Panc1 (cell line): ENCODE data around the gene GRIN2A. TPM values are rescaled to one million over a fixed set of nuclear protein-coding genes. Genes with fewer than 3 reads are reported as not detected.

Experiments used
- ATAC-seq: fragments of 200-7000 bp; cut with Tn5 transposase; 2 replicates; pipeline ENCODE4 v1.9.1; 2020; ENCODE audit warnings: mild to moderate bottlenecking, moderate library complexity
- BruUV-seq: library from RNA; stranded (reverse); fragments of 400-500 nt; replicated peaks from 2 replicates; lab custom pipeline; 2021; lab: Mats Ljungman, UMichigan
- CTCF ChIA-PET: fragments of 300-600 bp; sonication (Branson Sonifier 250); formaldehyde crosslinking; loops from one replicate; lab custom pipeline; 2022; ENCODE audit warnings: antibody characterized with exemption; lab: Charles Lee
- POLR2A ChIA-PET: fragments of 300-600 bp; sonication (Branson Sonifier 250); formaldehyde crosslinking; loops from one replicate; lab custom pipeline; 2022; ENCODE audit warnings: antibody characterized with exemption; lab: Charles Lee
- DNase-seq: peaks from one replicate; pipeline ENCODE4 v3.0.0-alpha.2; 2010; ENCODE audit warnings: low read depth, low spot score
- H3K27ac ChIP-seq: 2 replicates; pipeline ENCODE4 v1.5.1; 2011; ENCODE audit warnings: mild to moderate bottlenecking, low read length, inconsistent platforms
- H3K27me3 ChIP-seq: fragments of 200-500 bp; sonication (Bioruptor generic); 2 replicates; pipeline ENCODE4 v1.6.0; 2014; ENCODE audit warnings: low read length, inconsistent platforms; ENCODE audit not compliant: control insufficient read depth, insufficient read depth
- H3K36me3 ChIP-seq: fragments of 200-500 bp; sonication (Bioruptor generic); 2 replicates; pipeline ENCODE4 v1.5.1; 2014; ENCODE audit warnings: inconsistent platforms, mild to moderate bottlenecking, low read length, moderate library complexity; ENCODE audit not compliant: control insufficient read depth, insufficient read depth
- H3K4me1 ChIP-seq: 2 replicates; pipeline ENCODE4 v1.5.1; 2011; ENCODE audit warnings: inconsistent platforms, mild to moderate bottlenecking, low read length, moderate library complexity; ENCODE audit not compliant: control insufficient read depth, insufficient read depth
- H3K4me3 ChIP-seq, 2 experiments: 2 replicates each; pipeline ENCODE4 v1.5.1; 2011 to 2012; ENCODE audit warnings: low read depth in 2 of 2, low read length in 2 of 2, mild to moderate bottlenecking in 2 of 2, inconsistent platforms in 1 of 2, moderate library complexity in 1 of 2
- H3K9me3 ChIP-seq: fragments of 200-500 bp; sonication (Bioruptor generic); 2 replicates; pipeline ENCODE4 v1.5.1; 2014; ENCODE audit warnings: low read depth, mild to moderate bottlenecking, inconsistent platforms, low read length, moderate library complexity; ENCODE audit not compliant: control insufficient read depth, insufficient read depth
- POLR2AphosphoS5 ChIP-seq: IDR thresholded peaks from 2 replicates; pipeline ENCODE4 v1.6.1; 2012; ENCODE audit warnings: mild to moderate bottlenecking, low read depth, low read length, moderate library complexity
- REST ChIP-seq, 2 experiments: IDR thresholded peaks; 2 replicates each; pipeline ENCODE4 v1.6.1; 2011 to 2012; ENCODE audit warnings: low read depth in 2 of 2, control low read depth in 1 of 2, low read length in 1 of 2, mild to moderate bottlenecking in 1 of 2, moderate library complexity in 1 of 2; ENCODE audit not compliant: insufficient read depth in 1 of 2
- SIN3A ChIP-seq: IDR thresholded peaks from 2 replicates; pipeline ENCODE4 v1.6.1; 2012; ENCODE audit warnings: low read depth, mild to moderate bottlenecking, low read length, moderate library complexity, borderline replicate concordance; ENCODE audit not compliant: insufficient read depth
- TCF7L2 ChIP-seq: IDR thresholded peaks from 2 replicates; pipeline ENCODE4 v1.6.1; 2011; ENCODE audit warnings: mild to moderate bottlenecking, low read depth, low read length, inconsistent platforms
- in situ Hi-C: cut with HindIII; loops from 2 replicates; pipeline ENCODE4 v1.10.0; 2016; ENCODE audit warnings: low sequenced_read_pairs, low pct_unique_long_range_greater_than_20kb
- intact Hi-C: fragments of 100-400 bp; cut with micrococcal nuclease; formaldehyde crosslinking; loops from one replicate; pipeline ENCODE4 v1.10.0; 2022; ENCODE audit not compliant: unreplicated experiment
- total RNA-seq: library from RNA; stranded (reverse); gene quantifications from one replicate; pipeline ENCODE4 v1.2.1, GENCODE V29; 2021; ENCODE audit not compliant: unreplicated experiment
- TF ChIP-seq, protein P1 (sequence below): fragments of 450-650 bp; IDR thresholded peaks from 2 replicates; pipeline ENCODE4 v1.5.1; 2017; ENCODE audit warnings: mild to moderate bottlenecking

The GRIN2A gene
- total RNA-seq, 1 experiment from 2014 or later = 12.3 TPM

GRCh38 chr16:9919460-9919859 lies 262.8 kb downstream of the GRIN2A start:
- DNase-seq = no peak
- Histone ChIP-seq H3K27me3 (no peaks in the 10 kb centered on the region), H3K36me3 (no peaks in the 10 kb centered on the region), H3K4me3 (no peak overlapping the region), H3K9me3 (no peaks in the 10 kb centered on the region), H3K27ac (no peak overlapping the region), H3K4me1 (no peaks in the 10 kb centered on the region)
- ChIA-PET POLR2A (no interaction called here), CTCF (interaction anchor here (0.5 kb wide), 1 partner anchor 770 kb away, joined by 3 read pairs; no protein-coding TSS in a partner anchor)
- intact Hi-C loops (no loop called here), in situ Hi-C loops (no loop called here)
- BruUV-seq = no TSS peak
- no peak for TF ChIP-seq POLR2AphosphoS5
- TF ChIP-seq REST (IDR thresholded peaks at IDR 0.05; ENCODE audit: insufficient read depth in 1 of 2, low read depth in 2 of 2, low read length in 1 of 2) = no peak
- no peak for TF ChIP-seq TCF7L2
- TF ChIP-seq SIN3A = no peak
- TF ChIP-seq, protein P1, sequence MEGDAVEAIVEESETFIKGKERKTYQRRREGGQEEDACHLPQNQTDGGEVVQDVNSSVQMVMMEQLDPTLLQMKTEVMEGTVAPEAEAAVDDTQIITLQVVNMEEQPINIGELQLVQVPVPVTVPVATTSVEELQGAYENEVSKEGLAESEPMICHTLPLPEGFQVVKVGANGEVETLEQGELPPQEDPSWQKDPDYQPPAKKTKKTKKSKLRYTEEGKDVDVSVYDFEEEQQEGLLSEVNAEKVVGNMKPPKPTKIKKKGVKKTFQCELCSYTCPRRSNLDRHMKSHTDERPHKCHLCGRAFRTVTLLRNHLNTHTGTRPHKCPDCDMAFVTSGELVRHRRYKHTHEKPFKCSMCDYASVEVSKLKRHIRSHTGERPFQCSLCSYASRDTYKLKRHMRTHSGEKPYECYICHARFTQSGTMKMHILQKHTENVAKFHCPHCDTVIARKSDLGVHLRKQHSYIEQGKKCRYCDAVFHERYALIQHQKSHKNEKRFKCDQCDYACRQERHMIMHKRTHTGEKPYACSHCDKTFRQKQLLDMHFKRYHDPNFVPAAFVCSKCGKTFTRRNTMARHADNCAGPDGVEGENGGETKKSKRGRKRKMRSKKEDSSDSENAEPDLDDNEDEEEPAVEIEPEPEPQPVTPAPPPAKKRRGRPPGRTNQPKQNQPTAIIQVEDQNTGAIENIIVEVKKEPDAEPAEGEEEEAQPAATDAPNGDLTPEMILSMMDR = no peak
- ATAC-seq = no peak

DNA sequence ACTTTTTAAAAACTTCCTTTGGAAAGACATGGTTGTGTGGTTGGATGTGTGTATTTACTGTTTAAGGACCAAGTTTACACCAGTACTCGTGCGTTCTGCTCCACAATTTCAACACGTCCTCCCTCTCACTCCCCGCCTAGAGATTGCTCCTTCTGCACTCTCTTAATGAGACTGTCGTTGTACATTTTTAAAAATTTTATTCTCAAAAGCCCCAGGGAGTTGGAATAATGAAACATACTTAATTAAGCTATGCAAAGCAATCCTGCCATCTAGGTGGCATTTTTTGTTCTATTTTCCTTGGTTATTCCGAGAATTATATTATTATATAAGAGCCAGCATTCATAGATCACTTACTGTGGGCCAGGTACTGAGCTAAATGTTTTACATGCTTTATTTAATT lies 264.5 kb downstream of the GRIN2A start:
- Histone ChIP-seq H3K36me3 (no peaks in the 10 kb centered on the region), H3K4me3 (no peak overlapping the region), H3K9me3 (no peaks in the 10 kb centered on the region), H3K27ac (no peak overlapping the region), H3K4me1 (no peaks in the 10 kb centered on the region), H3K27me3 (no peaks in the 10 kb centered on the region)
- POLR2A ChIA-PET = no interaction called here
- in situ Hi-C loops (no loop called here), intact Hi-C loops (no loop called here)
- ATAC-seq (no peak), DNase-seq (no peak)
- TF ChIP-seq SIN3A (no peak), POLR2AphosphoS5 (no peak), REST (IDR thresholded peaks at IDR 0.05; ENCODE audit: insufficient read depth in 1 of 2, low read depth in 2 of 2, low read length in 1 of 2) (no peak), TCF7L2 (no peak)
- TF ChIP-seq, protein P1 = no peak
- BruUV-seq = no TSS peak
- CTCF ChIA-PET = no interaction called here
